SK-N-SH treated with all-trans-retinoic acid at 6 μM for 48 hours (cell line): ENCODE data around the gene GRID2IP.

Source experiments
- ATAC-seq: fragments of 200-7000 bp; cut with Tn5 transposase; 3 replicates; pipeline ENCODE4 v1.9.1; 2020; ENCODE audit warnings: mild to moderate bottlenecking, moderate library complexity
- ARNTL ChIP-seq: fragments of 450-650 bp; formaldehyde crosslinking; IDR thresholded peaks from 2 replicates; pipeline ENCODE4 v1.5.0; 2020; ENCODE audit warnings: low read depth, mild to moderate bottlenecking, moderate library complexity, borderline replicate concordance
- BACH2 ChIP-seq: fragments of 250-450 bp; sonication (Bioruptor Pico); IDR thresholded peaks from 2 replicates; pipeline ENCODE4 v1.9.0; 2021; ENCODE audit warnings: mild to moderate bottlenecking, borderline replicate concordance
- CREB5 ChIP-seq: fragments of 250-450 bp; sonication (Bioruptor Pico); IDR thresholded peaks from 2 replicates; pipeline ENCODE4 v1.5.1; 2020; ENCODE audit warnings: low read depth, mild to moderate bottlenecking, moderate library complexity
- CSDC2 ChIP-seq: fragments of 250-450 bp; sonication (Bioruptor Pico); IDR thresholded peaks from 2 replicates; pipeline ENCODE4 v1.5.0; 2020; ENCODE audit warnings: mild to moderate bottlenecking, moderate library complexity
- ISL1 ChIP-seq: fragments of 250-450 bp; sonication (Bioruptor Pico); IDR thresholded peaks from 2 replicates; pipeline ENCODE4 v2.1.2; 2022; ENCODE audit warnings: mild to moderate bottlenecking, moderate library complexity
- OSR1 ChIP-seq: fragments of 250-450 bp; sonication (Bioruptor Pico); IDR thresholded peaks from 2 replicates; pipeline ENCODE4 v1.8.0; 2022; ENCODE audit warnings: moderate library complexity, mild to moderate bottlenecking, inconsistent platforms
- PATZ1 ChIP-seq: fragments of 250-450 bp; sonication (Bioruptor Pico); IDR thresholded peaks from 2 replicates; pipeline ENCODE4 v1.8.0; 2020; ENCODE audit warnings: mild to moderate bottlenecking, moderate library complexity, borderline replicate concordance
- POU6F1 ChIP-seq: fragments of 250-450 bp; sonication (Bioruptor Pico); IDR thresholded peaks from 2 replicates; pipeline ENCODE4 v1.8.0; 2021; ENCODE audit warnings: low read depth, mild to moderate bottlenecking, moderate library complexity, borderline replicate concordance
- RARB ChIP-seq: fragments of 250-450 bp; sonication (Bioruptor Pico); IDR thresholded peaks from 2 replicates; pipeline ENCODE4 v1.8.0; 2021; ENCODE audit warnings: mild to moderate bottlenecking, moderate library complexity
- SNAI2 ChIP-seq: fragments of 250-450 bp; sonication (Bioruptor Pico); IDR thresholded peaks from 2 replicates; pipeline ENCODE4 v1.5.0; 2020; ENCODE audit warnings: mild to moderate bottlenecking, moderate library complexity
- TCF4 ChIP-seq: fragments of 250-450 bp; sonication (Bioruptor Pico); IDR thresholded peaks from 2 replicates; pipeline ENCODE4 v1.8.0; 2021; ENCODE audit warnings: mild to moderate bottlenecking, moderate library complexity, borderline replicate concordance
- TOX ChIP-seq: fragments of 250-450 bp; sonication (Bioruptor Pico); IDR thresholded peaks from 2 replicates; pipeline ENCODE4 v1.8.0; 2021; ENCODE audit warnings: mild to moderate bottlenecking, moderate library complexity, borderline replicate concordance
- TSHZ2 ChIP-seq: fragments of 250-450 bp; sonication (Bioruptor Pico); IDR thresholded peaks from 2 replicates; pipeline ENCODE4 v1.5.0; 2020; ENCODE audit warnings: mild to moderate bottlenecking, moderate library complexity
- ZC3H10 ChIP-seq: fragments of 250-450 bp; sonication (Bioruptor Pico); IDR thresholded peaks from 2 replicates; pipeline ENCODE4 v1.5.1; 2021; ENCODE audit warnings: mild to moderate bottlenecking, moderate library complexity
- ZFP3 ChIP-seq: fragments of 250-450 bp; sonication (Bioruptor Pico); IDR thresholded peaks from 2 replicates; pipeline ENCODE4 v1.5.0; 2020; ENCODE audit warnings: mild to moderate bottlenecking, moderate library complexity
- ZFP30 ChIP-seq: fragments of 450-650 bp; formaldehyde crosslinking; IDR thresholded peaks from 2 replicates; pipeline ENCODE4 v1.5.0; 2022; ENCODE audit warnings: mild to moderate bottlenecking, moderate library complexity
- ZNF565 ChIP-seq: fragments of 450-650 bp; formaldehyde crosslinking; conservative IDR thresholded peaks from 2 replicates; pipeline ENCODE4 v1.5.0; 2020; ENCODE audit warnings: low read depth, mild to moderate bottlenecking, moderate library complexity
- ZNF8 ChIP-seq: fragments of 450-650 bp; formaldehyde crosslinking; IDR thresholded peaks from 2 replicates; pipeline ENCODE4 v1.5.0; 2020; ENCODE audit warnings: mild to moderate bottlenecking, moderate library complexity

GRID2IP gene

GRCh38 chr7:6486438-6487183 is 64.7 kb downstream of the GRID2IP start:
- TF ChIP-seq CREB5 (CRISPR knock-in tag) (no peak), SNAI2 (CRISPR knock-in tag) (no peak), RARB (CRISPR knock-in tag) (no peak), TOX (CRISPR knock-in tag) (no peak), ZFP3 (CRISPR knock-in tag) (no peak), OSR1 (no peak), POU6F1 (CRISPR knock-in tag) (no peak), ZC3H10 (no peak), PATZ1 (CRISPR knock-in tag) (no peak)
- ATAC-seq = no peak

- TF ChIP-seq CSDC2 (CRISPR knock-in tag) (no peak), BACH2 (CRISPR knock-in tag) (no peak), SNAI2 (CRISPR knock-in tag) (no peak), TOX (CRISPR knock-in tag) (no peak), TSHZ2 (CRISPR knock-in tag) (no peak)
- peak; percentile 9 for ATAC-seq
Observed at GRCh38 chr7:6482743-6483119, 68.5 kb downstream of the GRID2IP start.

- ATAC-seq = no peak
- TF ChIP-seq ZFP30 (no peak), SNAI2 (CRISPR knock-in tag) (no peak), BACH2 (CRISPR knock-in tag) (no peak), TCF4 (no peak), ZC3H10 (no peak), RARB (CRISPR knock-in tag) (no peak), ARNTL (CRISPR knock-in tag) (no peak), TSHZ2 (CRISPR knock-in tag) (no peak), ZNF565 (no peak)
Observed at GRCh38 chr7:6482307-6482706, 69.0 kb downstream of the GRID2IP start.

GRCh38 chr7:6481445-6481844 is 69.8 kb downstream of the GRID2IP start:
- no peak for TF ChIP-seq ISL1 (CRISPR knock-in tag)
- no peak for TF ChIP-seq RARB (CRISPR knock-in tag)
- no peak for TF ChIP-seq ZNF8 (CRISPR knock-in tag)
- TF ChIP-seq ARNTL (CRISPR knock-in tag) = no peak
- no peak for TF ChIP-seq TSHZ2 (CRISPR knock-in tag)
- ATAC-seq = no peak
